ENCODE measurements around the gene TTYH3.

DNA sequence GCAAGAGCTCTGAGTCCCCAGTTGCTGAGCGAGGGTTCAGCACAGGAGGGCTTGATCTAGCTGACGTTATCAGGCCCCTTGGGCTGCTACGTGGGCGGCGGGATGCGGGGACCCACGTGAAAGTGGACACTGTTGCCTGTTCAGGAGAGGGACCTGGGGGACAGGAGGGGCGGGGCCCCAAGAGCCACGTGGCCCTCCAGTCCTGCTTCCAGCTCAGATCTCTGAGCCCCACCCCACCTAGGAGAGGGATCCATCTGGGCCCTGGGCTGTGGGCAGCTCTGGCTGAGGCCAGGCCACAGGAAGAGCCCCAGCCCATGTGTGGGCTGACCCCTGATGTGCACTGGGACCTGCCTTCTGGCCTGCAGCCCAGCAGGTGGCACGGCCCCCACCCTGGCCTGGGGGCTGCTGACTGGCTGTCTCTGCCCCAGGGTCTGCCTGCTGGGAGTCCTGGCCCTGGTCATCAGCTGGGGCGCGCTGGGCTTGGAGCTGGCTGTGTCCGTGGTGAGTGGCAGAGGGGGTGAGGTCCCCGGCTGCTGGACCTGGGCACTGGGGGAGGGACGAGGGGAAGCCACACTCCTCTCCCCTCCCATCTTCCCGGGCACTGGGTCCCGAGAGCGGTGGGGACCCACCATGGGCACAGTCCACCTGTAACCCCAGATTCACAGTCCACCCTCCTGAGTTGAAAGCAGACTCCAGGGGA is 17.5 kb downstream of the TTYH3 start:
- no peak for TF ChIP-seq ZNF432 (CRISPR knock-in tag; IDR thresholded peaks at IDR 0.05; ENCODE audit: borderline replicate concordance)
- no peak for TF ChIP-seq RNF2 (conservative IDR thresholded peaks at IDR 0.05; ENCODE audit: low read depth)
- TF ChIP-seq FOSL2 (CRISPR knock-in tag; IDR thresholded peaks at IDR 0.05), result no peak
- no peak for TF ChIP-seq CTCF (CRISPR knock-in tag; IDR thresholded peaks at IDR 0.05)
- TF ChIP-seq SMAD3 (CRISPR knock-in tag; IDR thresholded peaks at IDR 0.05), result no peak
- no peak for TF ChIP-seq ZNF207 (IDR thresholded peaks at IDR 0.05; ENCODE audit: borderline replicate concordance)
- TF ChIP-seq BRCA1 (CRISPR knock-in tag; IDR thresholded peaks at IDR 0.05), result no peak
- no peak for TF ChIP-seq AFF4 (CRISPR knock-in tag; IDR thresholded peaks at IDR 0.05)
- no peak for TF ChIP-seq REL (CRISPR knock-in tag; conservative IDR thresholded peaks at IDR 0.05)
- TF ChIP-seq MTA3 (CRISPR knock-in tag; IDR thresholded peaks at IDR 0.05), result no peak
- no peak for TF ChIP-seq MXD1 (CRISPR knock-in tag; IDR thresholded peaks at IDR 0.05)

All from HepG2 (cell line).